ENCODE results near the gene ATP1A1.

The ATP1A1 gene

GRCh38 chr1:116368241-116368640, 4.8 kb upstream of the ATP1A1 start:
- no peak for ATAC-seq
- TF ChIP-seq PPARA (CRISPR knock-in tag; IDR thresholded peaks at IDR 0.05; ENCODE audit: borderline replicate concordance) (no peak), ZFP30 (CRISPR knock-in tag; IDR thresholded peaks at IDR 0.05) (no peak), ZC3H10 (CRISPR knock-in tag; IDR thresholded peaks at IDR 0.05) (no peak), ZNF70 (CRISPR knock-in tag; IDR thresholded peaks at IDR 0.05) (no peak), ZFP3 (CRISPR knock-in tag; IDR thresholded peaks at IDR 0.05) (no peak), ISL1 (CRISPR knock-in tag; IDR thresholded peaks at IDR 0.05) (no peak), OSR1 (CRISPR knock-in tag; IDR thresholded peaks at IDR 0.05) (no peak), ESRRG (CRISPR knock-in tag; IDR thresholded peaks at IDR 0.05) (no peak), CSDC2 (CRISPR knock-in tag; IDR thresholded peaks at IDR 0.05) (no peak), CSRNP3 (CRISPR knock-in tag; IDR thresholded peaks at IDR 0.05) (no peak)

GRCh38 chr1:116370181-116370580, 2.9 kb upstream of the ATP1A1 start:
- TF ChIP-seq ARNTL (CRISPR knock-in tag; IDR thresholded peaks at IDR 0.05; ENCODE audit: borderline replicate concordance, low read depth) = no peak
- TF ChIP-seq CSDC2 (CRISPR knock-in tag; IDR thresholded peaks at IDR 0.05) = no peak
- no peak for TF ChIP-seq TSHZ2 (CRISPR knock-in tag; IDR thresholded peaks at IDR 0.05)
- TF ChIP-seq ZNF565 (CRISPR knock-in tag; conservative IDR thresholded peaks at IDR 0.05; ENCODE audit: low read depth) = no peak
- no peak for TF ChIP-seq BACH2 (CRISPR knock-in tag; IDR thresholded peaks at IDR 0.05; ENCODE audit: borderline replicate concordance)
- no peak for TF ChIP-seq OSR1 (CRISPR knock-in tag; IDR thresholded peaks at IDR 0.05)
- no peak for TF ChIP-seq PATZ1 (CRISPR knock-in tag; IDR thresholded peaks at IDR 0.05; ENCODE audit: borderline replicate concordance)
- no peak for TF ChIP-seq POU6F1 (CRISPR knock-in tag; IDR thresholded peaks at IDR 0.05; ENCODE audit: borderline replicate concordance, low read depth)
- no peak for TF ChIP-seq ZC3H10 (CRISPR knock-in tag; IDR thresholded peaks at IDR 0.05)
- no peak for TF ChIP-seq RARB (CRISPR knock-in tag; IDR thresholded peaks at IDR 0.05)
- TF ChIP-seq TOX (CRISPR knock-in tag; IDR thresholded peaks at IDR 0.05; ENCODE audit: borderline replicate concordance) = no peak
- TF ChIP-seq CSRNP3 (CRISPR knock-in tag; IDR thresholded peaks at IDR 0.05) = no peak
- no peak for ATAC-seq

- no peak for TF ChIP-seq ISL1 (CRISPR knock-in tag; IDR thresholded peaks at IDR 0.05)
- TF ChIP-seq RARB (CRISPR knock-in tag; IDR thresholded peaks at IDR 0.05) = no peak
- no peak for TF ChIP-seq PPARA (CRISPR knock-in tag; IDR thresholded peaks at IDR 0.05; ENCODE audit: borderline replicate concordance)
- TF ChIP-seq TOX (CRISPR knock-in tag; IDR thresholded peaks at IDR 0.05; ENCODE audit: borderline replicate concordance) = no peak
- TF ChIP-seq TCF4 (CRISPR knock-in tag; IDR thresholded peaks at IDR 0.05; ENCODE audit: borderline replicate concordance) = no peak
- no peak for TF ChIP-seq CSDC2 (CRISPR knock-in tag; IDR thresholded peaks at IDR 0.05)
- ATAC-seq = no peak
These were observed 1.3 kb upstream of the ATP1A1 start for GRCh38 chr1:116371752-116372151.

- ATAC-seq = no peak
- TF ChIP-seq CSRNP3 (CRISPR knock-in tag; IDR thresholded peaks at IDR 0.05) (no peak), CSDC2 (CRISPR knock-in tag; IDR thresholded peaks at IDR 0.05) (no peak), ZNF70 (CRISPR knock-in tag; IDR thresholded peaks at IDR 0.05) (no peak), RARB (CRISPR knock-in tag; IDR thresholded peaks at IDR 0.05) (no peak)
These were observed 853 bp upstream of the ATP1A1 start for GRCh38 chr1:116372191-116372590.
